ENCODE results near the gene PTPRT.
A peak's percentile ranks its signal among the peaks of the same experiment; 100 is the strongest.

PTPRT gene

DNA sequence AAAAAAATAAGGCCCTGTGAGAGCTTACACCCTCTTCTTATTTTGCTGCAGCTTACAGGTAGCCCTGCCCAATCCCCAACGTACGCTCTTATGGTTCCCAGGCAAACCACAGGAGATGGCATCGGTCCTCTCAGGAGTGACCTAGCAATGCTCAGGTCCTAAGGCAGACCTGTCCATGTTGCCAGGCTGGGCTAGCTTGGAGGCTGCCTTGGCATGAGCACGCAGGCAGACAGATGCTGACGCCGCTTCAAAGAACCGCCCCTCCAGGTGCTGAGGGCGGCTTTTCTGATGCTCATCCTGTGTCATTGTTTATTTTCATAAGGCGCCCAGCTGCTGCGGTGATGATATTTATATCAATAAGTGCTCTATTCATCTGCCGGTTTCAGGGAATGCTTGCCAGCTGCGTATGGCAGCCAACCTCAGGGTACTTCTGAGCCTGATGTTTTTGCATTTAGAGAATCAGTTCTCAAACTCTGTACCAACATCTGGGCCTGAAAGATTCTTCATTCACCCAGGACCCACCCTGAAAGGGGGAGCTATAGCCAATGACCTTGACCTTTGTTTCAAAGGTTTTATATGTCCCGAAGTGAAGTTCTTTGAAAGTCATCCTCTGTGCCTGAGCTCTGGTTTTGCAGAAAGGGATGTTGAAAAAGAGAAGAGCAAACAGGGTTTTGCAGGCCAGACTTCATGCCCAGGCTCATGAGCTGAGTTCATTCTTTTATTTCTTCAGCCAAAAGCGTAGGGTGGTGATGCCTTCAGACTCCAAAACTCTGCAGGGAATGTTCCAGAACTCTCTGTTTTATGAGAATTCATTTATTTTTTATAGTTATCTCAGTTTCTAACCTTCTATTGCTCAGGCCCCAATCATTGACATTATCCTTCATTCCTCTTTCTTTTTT lies 1095.9 kb downstream of the PTPRT start:
- DNase-seq (ENCODE audit: low spot score), result no peak
- ChIA-PET CTCF (no interaction called here), POLR2A (ENCODE audit: low non-redundant PET) (no interaction called here)
- TF ChIP-seq, protein P1, sequence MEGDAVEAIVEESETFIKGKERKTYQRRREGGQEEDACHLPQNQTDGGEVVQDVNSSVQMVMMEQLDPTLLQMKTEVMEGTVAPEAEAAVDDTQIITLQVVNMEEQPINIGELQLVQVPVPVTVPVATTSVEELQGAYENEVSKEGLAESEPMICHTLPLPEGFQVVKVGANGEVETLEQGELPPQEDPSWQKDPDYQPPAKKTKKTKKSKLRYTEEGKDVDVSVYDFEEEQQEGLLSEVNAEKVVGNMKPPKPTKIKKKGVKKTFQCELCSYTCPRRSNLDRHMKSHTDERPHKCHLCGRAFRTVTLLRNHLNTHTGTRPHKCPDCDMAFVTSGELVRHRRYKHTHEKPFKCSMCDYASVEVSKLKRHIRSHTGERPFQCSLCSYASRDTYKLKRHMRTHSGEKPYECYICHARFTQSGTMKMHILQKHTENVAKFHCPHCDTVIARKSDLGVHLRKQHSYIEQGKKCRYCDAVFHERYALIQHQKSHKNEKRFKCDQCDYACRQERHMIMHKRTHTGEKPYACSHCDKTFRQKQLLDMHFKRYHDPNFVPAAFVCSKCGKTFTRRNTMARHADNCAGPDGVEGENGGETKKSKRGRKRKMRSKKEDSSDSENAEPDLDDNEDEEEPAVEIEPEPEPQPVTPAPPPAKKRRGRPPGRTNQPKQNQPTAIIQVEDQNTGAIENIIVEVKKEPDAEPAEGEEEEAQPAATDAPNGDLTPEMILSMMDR (conservative IDR thresholded peaks at IDR 0.05; ENCODE audit: low read depth), result no peak
- H3K27ac ChIP-seq, result no peak overlapping the region

DNA sequence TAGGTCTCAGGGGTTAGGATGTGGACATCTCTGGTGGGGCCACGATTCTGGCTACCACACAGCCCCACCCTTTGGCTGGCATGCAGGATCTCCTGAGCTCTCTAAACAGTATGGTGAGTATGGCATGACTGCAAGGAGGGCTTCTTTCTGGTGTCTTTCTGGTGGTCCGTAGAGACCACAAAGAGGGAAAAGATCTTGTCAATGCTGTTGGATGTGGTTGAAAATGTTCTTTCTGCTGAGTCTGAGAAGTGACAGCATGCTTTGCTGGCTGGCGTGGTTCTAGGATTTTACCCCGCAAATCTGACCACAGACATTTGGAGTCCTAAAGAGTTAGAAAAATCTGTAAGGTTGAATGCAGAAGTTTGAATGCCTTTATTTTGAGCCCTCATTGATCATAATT lies 1096.7 kb downstream of the PTPRT start:
- no peak for DNase-seq (ENCODE audit: low spot score)
- TF ChIP-seq, protein P1 (conservative IDR thresholded peaks at IDR 0.05; ENCODE audit: low read depth), result no peak
- ChIA-PET CTCF (interaction anchor here (0.8 kb wide), 1 partner anchor 208 kb away, joined by 4 read pairs; no protein-coding TSS in a partner anchor), POLR2A (ENCODE audit: low non-redundant PET) (no interaction called here)
- H3K27ac ChIP-seq, result no peak overlapping the region

DNA sequence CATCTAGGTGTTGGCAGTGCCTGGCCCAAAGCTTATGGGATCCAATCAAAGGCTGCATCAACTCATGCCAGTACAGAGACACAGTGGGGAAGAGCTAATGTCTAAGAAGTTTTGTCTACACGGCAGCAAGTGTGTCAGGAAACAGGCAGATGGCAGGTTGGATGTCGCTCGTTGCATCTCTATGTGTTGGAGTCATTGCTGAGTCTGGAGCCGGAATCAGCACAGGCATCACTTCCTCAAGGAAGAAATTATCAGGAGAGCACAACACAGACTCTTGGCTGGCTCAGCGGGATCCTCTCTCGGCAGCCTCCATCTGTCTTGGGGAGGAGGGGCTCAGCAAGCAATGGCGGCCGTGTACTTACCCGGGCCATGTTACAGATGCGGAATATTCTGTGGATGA lies 1104.3 kb downstream of the PTPRT start:
- POLR2A ChIA-PET (ENCODE audit: low non-redundant PET), result no interaction called here
- TF ChIP-seq, protein P1 (conservative IDR thresholded peaks at IDR 0.05; ENCODE audit: low read depth), result no peak
- CTCF ChIA-PET, result no interaction called here
- no peak for DNase-seq (ENCODE audit: low spot score)
- no peak overlapping the region for H3K27ac ChIP-seq

DNA sequence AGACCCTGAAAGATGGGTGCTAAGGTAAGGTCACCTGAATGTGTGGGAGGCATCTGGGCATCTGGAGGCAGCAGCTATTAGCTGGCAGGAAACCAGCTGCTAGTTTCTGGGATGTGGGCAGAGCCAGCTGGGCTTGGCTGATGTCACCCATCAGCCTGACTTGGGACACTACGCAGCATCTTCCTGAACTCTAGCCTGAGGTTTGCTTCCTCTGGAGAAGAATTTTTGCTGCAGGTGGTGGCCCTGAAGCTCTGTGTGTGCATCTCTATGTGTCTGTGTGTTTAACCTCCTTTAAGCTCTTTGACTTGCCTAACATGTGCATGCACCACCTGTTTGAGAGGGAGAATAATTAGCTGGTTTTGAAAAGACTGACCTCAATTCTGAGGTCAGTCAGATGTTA lies 1106.4 kb downstream of the PTPRT start:
- POLR2A ChIA-PET (ENCODE audit: low non-redundant PET), result no interaction called here

DNA sequence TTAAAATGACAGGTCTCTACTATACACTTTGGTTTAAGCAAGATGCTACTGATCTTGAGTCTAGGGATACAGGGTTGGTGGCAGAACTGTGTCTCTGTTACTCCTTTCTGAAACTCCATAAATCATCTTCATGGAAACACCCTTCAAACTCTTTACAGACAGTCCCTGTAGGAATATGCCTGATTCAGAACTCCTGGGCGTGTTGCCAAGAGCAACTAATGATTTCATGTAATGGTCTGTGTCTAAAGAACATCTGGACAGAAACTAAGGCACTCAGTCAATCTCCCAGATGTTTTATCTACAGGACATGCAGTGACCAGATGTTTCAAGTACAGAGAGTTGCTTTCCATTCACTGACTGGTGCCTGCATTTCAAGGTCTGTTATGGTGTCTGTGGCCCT lies 1107.1 kb downstream of the PTPRT start:
- CTCF ChIA-PET, result no interaction called here
- TF ChIP-seq, protein P1 (conservative IDR thresholded peaks at IDR 0.05; ENCODE audit: low read depth), result no peak
- POLR2A ChIA-PET (ENCODE audit: low non-redundant PET), result no interaction called here
- no peak overlapping the region for H3K27ac ChIP-seq
- peak; percentile 11 for DNase-seq (ENCODE audit: low spot score)

More for the DNA sequence above, 1106.4 kb downstream of the PTPRT start:
- TF ChIP-seq, protein P1 (conservative IDR thresholded peaks at IDR 0.05; ENCODE audit: low read depth), result no peak
- DNase-seq (ENCODE audit: low spot score), result no peak
- CTCF ChIA-PET, result no interaction called here
- H3K27ac ChIP-seq, result no peak overlapping the region

DNA sequence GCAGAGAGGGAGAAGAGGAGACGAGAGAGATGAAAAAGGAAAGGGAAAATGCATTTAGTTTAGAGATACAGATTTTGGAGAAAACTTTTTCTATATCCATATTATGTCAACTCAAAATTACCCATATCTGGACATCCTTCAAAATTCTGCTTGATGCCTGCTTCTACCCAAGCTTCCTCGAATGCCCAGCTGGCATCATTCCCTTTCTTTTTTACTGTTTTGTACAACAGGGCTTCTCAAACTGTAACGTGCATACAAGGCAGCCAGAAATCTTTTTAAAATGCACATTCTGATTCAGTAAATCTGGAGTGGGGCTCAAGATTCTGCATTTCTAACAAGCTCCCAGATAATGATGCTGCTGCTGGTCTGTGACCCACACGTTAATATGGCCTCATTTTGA lies 1108.8 kb downstream of the PTPRT start:
- ChIA-PET POLR2A (ENCODE audit: low non-redundant PET) (no interaction called here), CTCF (interaction anchor here (0.7 kb wide), 1 partner anchor 34 kb away, joined by 3 read pairs; no protein-coding TSS in a partner anchor)
- H3K27ac ChIP-seq, result no peak overlapping the region
- TF ChIP-seq, protein P1 (conservative IDR thresholded peaks at IDR 0.05; ENCODE audit: low read depth), result no peak
- DNase-seq (ENCODE audit: low spot score), result no peak

Measured in RWPE1 (cell line).